Stimulated activated CD8-positive, alpha-beta memory T cell treated with anti-CD3 and anti-CD28 coated beads, Interleukin-4, amount 100 ng/mL, for 4 hours (primary cell): Measurements from ENCODE around the gene CARNS1.
"Not testable (repeated sequence)": the region's sequence is repeated elsewhere in the genome, so short reads cannot be mapped to it uniquely, and the experiment has no call there.

Source experiments
- DNase-seq, 2 donors: peaks; one replicate each; pipeline ENCODE4 v3.0.0-alpha.2; 2020; ENCODE audit warnings: low read depth in 2 of 2, low spot score in 1 of 2

Gene CARNS1

DNA sequence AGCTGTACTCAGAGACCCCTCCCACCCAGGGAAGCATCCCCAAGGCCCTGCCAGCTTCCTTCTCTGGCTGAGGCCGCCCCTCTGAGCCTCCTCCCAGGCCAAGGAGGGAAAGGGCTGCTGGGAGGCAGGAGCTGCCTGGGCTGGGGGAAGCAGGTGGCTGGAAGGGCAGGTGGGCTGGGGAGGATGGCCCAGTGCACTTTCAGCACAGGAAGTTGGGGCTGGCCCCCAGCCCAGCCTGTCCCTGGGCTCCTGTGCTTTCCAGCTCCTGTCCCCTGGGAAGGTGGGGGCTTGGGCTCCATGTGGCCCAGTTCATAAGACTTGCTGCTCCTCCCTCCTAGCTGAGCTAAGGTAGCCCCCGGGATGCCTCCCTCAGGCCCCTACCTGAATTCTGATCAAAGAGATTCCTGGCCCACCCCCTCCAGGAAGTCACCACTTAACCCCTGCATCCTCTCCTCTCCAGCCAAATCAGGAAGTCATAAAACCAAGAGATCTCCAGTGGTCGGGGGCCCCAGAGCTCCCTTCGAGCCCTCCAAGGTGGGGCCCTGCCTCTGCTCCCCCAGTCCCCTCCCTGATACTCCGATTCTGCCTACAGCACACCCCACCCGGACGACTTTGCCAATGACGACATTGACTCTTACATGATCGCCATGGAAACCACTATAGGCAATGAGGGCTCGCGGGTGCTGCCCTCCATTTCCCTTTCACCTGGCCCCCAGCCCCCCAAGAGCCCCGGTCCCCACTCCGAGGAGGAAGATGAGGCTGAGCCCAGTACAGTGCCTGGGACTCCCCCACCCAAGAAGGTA is 18.7 kb upstream of the CARNS1 start:
- no peak for DNase-seq

DNA sequence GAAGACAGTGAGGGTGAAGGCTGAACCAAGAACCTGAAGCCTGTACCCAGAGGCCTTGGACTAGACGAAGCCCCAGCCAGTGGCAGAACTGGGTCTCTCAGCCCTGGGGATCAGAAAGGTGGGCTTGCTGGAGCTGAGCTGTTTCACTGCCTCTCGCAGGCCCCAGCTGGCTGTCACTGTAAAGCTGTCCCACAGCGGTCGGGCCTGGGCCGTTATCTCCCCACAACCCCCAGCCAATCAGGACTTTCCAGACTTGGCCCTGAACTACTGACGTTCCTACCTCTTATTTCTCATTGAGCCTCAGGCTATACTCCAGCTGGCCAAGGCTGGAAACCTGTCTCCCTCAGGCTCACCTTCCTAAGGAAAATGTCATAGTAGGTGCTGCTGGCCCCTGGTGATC is 17.9 kb upstream of the CARNS1 start:
- DNase-seq: no peak

DNA sequence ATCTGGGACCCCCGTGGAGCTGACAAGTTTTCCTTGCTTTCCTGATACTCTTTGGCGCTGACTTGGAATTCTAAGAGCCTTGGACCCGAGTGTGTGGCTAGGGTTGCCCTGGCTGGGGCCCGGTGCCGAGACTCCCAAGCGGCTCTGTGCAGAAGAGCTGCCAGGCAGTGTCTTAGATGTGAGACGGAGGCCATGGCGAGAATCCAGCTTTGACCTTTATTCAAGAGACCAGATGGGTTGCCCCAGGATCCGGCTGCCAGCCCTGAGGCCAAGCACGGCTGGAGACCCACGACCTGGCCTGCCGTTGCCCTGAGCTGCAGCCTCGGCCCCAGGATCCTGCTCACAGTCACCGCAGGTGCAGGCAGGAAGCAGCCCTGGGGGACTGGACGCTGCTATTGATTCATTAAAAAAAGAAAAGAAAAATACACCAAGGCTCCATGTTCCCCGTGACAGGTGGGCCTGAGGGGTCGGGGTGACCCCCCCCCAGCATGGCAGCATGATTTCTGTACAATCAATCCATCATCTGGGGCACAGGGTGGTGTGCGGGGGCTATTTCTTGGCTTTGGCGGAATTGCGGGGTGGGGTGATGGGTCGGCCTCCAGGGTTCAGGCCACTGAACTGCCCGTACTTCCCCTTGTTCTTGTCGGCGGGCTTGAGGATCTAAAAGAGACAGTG is 17.4 kb upstream of the CARNS1 start:
- no peak for DNase-seq

DNA sequence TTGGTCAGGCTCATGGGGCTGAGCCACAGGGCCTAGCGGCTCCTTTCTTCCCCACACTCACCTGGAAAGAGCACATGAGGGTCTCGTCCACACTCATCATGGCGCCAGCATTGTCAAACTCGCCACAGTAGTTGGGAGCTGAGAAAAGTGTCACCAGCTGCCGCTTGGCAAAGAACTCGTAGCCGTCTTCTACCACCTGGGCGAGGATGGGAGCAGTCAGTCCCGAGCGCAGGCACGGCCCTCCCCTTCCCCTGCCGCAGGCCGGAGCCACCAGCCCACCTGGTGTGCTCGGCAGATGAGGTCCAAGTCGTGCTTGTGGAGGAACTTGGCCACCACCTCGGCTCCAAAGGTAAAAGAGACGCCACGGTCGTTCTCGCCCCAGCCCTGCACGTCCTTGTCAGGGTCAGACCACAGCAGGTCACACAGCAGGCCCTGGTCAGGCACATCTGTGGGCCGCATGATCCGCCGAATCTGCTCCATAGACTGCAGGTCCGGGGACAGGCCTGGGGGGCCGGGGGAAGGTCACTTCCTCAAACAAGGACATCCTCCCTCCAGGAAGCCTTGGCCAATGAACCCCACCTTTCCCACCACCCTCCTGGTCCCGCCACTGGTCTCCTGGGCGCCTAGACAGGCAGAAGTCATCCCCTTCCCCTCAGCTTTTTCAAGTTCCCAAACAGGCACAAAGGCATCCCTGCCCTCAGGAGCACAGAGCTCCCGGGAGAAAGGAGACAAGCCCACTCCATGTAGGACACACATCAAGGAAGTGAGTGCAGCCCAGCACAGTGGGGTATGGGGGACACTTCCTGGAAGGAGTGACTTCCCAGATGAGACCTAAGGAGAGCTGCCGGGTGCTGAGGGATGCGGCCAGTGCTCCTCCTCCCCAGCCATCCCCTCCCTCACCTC is 16.6 kb upstream of the CARNS1 start:
- no peak for DNase-seq

DNA sequence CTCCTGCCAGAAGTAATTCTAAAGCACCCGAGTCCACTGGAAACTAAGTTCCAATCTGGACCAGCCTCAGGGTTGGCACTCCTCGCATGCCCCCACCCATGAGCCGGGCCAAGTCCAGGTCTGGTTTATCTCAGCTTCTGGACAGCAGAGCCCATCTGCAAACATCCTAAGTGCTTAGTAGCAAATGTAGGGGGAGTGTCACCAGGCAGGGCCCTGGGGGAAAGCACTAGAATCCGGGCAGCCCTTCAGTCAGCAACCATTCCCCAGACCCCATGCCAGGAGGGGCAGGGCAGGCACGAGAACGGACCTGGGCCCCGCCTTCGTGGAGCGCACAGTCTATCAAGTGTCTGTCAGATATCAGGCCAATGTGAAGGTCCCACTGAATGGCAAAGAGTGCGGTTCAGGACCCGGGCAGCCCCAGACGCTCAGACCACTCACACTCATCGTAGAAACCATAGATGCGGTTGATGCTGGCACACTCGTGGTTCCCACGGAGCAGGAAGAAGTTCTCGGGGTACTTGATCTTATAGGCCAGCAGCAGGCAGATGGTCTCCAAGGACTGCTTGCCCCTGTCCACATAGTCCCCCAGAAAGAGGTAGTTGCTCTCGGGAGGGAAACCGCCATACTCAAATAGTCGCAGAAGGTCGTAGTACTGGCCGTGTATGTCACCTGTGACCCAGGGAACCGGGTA is 15.1 kb upstream of the CARNS1 start:
- no peak for DNase-seq

DNA sequence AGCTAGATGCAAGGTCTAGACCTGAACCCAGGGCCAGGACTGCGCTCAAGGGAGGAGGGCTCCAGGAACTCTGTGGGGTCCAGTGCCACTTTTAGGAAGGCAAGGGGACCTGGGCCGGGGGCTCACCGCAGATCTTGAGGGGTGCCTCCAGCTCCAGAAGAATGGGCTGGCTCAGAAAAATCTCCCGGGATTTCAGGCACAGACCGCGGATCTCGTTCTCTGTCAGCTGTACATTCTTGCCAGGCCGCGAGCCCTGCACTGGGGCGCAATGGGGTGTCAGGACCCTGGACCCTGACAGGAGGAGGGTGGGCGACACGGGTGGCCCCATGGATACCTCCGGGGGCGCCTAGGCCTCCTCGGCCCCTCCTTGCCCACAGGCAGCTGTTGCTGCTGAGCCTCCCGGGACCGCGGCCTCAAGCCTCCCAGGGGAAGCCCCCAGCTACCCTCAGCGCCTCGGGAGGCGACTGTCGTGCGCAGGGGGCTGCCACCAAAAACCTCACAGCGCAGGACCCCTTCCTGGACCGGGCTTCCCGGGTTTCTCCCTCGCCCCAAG is 14.5 kb upstream of the CARNS1 start:
- no peak for DNase-seq

DNA sequence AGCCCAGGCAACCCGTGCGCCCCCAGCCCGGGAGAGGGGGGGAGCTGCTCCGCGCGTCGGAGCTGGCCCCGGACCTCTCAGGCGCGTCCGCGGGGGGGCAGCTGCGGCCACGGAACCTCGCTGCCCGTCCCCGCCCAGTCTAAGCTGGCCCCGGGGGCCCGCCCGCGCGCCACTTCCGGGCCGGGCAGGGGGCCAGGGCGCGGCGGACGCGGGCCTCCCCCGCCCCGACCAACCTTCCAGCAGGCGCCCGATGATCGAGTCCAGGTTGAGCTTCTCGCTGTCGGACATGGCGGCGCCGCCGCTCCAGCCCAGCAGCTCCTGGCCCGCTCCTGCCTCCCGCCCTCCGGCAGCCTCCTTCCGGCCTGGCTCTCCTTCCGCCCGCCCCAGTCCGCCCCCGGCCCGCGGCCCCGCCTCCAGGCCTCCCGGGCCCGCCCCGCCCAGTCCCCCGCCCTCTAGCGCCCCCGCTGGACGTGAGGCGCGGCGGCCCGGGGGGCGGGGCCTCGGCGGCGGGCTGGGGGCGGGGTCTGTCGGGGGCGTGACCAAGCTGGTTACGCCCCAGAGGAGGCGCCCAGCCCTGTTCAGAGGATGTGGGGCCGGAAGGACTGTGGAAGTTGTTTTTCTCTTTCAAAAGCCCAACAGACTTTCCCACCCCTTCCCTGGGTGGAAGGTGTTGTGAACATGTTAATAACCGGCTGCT is 13.8 kb upstream of the CARNS1 start, which contains the start of gene PPP1CA:
Gene PPP1CA (minus strand): TSS at position 364 of the 697 bp plus-strand sequence. CDS start 76 bp downstream, at position 288.
- DNase-seq: peak; percentile 81 to 89

DNA sequence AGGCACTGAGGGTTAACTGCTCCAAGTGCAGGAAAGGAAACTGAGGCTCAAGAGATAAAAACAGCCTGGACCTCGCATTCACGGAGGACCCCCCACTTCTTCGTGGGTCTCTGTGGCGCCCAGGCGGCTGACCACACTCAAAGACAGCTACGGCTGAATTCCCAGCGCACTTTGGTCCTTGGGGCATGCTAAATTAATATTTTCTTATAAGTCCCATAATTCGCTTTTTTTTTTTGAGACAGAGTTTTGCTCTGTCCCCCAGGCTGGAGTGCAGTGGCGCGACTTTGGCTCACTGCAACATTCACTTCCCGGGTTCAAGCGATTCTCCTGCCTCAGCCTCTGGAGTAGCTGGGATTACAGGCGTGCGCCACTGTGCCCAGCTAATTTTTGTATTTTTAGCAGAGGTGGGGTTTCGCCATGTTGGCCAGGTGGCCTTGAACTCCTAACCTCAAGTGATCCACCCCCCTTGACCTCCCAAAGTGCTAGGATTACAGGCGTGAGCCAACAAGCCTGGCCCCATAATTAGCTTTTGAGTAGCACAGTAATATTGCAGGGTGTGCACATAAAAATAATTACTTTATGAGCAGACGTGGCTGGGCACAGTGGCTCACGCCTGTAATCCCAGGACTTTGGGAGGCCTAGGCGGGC is 13.2 kb upstream of the CARNS1 start:
- not testable (repeated sequence) for DNase-seq

DNA sequence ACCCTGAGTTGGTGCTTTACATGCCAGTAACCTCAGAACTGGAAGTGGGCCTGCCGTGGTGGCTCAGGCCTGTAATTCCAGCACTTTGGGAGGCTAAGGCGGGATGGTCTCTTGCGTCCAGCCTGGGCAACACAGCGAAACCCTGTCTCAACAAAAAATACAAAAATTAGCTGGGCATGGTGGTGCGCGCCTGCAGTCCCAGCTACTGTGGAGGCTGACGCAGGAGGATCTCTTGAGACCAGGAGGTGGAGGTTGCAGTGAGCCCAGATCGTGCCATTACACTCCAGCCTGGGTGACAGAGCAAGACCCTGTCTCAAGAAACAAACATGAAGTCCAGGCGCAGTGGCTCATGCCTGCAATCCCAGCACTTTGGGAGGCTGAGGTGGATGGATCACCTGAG is 12.4 kb upstream of the CARNS1 start:
- DNase-seq: not testable (repeated sequence)

DNA sequence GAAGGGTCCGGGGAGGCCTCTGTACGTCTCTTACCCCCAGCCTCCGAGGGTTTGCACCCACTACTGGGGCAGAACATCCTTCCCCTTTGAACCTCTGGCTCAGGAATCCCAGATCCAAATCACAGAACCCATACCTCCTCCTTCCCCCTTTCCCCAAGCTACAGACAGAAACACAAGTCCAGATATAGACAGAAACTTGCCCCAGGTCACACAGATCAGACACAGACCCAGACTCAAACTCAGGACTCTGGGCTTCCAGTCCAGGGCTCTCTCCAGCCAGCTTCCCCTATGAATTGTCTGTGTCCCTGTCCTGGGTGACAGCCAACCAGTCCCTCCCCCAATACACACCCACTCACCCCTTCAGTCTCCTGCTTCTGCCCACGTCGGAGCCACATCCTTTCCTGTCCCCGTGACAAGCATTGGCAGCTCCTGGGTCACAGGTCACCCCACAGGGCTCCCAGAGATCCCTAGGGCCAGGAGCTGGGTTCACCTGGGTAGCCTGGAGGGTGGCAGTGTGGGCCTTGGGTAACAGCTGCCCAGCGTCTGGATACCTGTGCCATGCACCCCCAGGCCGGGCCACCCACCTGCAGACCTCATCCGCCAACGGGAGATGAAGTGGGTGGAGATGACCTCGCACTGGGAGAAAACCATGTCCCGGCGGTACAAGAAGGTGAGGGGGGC is 10.8 kb upstream of the CARNS1 start:
- peak in 1 of 2 donors; percentile 37 for DNase-seq

DNA sequence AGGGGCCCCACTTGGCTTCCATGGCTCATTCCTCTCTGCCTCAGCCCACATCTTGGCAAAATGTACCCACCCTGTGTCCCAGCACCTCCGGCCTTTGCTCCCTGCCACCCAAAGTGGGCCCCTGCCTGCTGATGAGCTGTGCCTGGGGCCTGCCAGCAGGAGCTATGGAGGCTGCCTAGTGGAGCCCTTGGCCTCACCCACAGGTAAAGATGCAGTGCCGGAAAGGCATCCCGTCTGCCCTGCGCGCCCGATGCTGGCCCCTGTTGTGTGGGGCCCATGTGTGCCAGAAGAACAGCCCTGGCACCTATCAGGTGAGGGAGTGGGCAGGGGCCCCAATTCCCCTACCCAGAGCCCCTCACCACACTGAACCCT is 10.3 kb upstream of the CARNS1 start:
- DNase-seq: no peak

DNA sequence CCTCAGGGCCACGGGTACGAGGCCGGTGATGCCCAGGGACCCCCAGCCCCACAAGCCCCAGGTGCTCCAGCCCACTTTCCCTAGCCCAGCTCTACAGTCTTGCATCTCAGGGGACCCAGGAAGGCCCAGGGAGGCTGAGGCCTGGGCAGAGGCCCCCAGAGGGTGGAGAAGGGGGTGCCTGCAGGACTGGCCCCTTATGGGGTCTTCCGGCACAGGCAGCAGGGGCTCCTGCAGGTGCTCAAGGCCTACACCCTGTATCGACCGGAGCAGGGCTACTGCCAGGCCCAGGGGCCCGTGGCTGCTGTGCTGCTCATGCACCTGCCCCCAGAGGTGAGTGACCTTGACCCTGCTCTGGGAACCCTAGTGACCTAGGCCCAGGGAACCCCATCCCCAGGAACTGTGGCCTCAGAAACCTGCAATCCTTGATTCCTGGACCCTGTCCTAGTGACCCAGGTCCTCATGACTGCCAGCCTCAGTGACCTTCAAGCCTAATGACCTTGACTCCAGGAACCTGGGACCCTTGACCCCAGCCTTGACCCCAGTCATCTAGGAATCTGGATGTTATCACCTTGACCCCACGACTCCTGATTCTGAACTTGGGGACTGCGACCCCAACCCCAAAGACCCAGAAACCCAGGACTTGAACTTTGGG is 9.7 kb upstream of the CARNS1 start:
- no peak for DNase-seq

DNA sequence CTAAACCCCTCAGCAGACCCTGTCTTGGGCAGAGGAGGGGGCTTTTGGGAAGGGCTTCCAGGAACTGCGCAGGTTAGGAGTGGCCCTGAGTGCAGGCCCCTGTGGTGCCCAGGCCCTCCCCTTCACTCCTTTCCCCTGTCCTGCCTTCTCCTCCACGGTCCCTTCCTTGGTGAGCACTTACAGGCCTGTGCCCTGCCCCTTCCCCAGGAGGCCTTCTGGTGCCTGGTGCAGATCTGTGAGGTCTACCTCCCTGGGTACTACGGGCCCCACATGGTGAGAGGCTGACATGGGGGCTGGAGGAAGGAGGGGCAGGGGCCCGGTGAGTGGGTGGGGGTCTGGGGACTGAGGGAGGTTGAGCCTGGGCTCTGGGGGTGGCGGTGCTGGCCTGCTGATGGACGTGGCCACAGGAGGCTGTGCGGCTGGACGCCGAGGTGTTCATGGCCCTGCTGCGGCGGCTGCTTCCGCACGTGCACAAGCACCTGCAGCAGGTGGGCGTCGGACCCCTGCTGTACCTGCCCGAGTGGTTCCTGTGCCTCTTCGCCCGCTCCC is 9.0 kb upstream of the CARNS1 start:
- DNase-seq: no peak

DNA sequence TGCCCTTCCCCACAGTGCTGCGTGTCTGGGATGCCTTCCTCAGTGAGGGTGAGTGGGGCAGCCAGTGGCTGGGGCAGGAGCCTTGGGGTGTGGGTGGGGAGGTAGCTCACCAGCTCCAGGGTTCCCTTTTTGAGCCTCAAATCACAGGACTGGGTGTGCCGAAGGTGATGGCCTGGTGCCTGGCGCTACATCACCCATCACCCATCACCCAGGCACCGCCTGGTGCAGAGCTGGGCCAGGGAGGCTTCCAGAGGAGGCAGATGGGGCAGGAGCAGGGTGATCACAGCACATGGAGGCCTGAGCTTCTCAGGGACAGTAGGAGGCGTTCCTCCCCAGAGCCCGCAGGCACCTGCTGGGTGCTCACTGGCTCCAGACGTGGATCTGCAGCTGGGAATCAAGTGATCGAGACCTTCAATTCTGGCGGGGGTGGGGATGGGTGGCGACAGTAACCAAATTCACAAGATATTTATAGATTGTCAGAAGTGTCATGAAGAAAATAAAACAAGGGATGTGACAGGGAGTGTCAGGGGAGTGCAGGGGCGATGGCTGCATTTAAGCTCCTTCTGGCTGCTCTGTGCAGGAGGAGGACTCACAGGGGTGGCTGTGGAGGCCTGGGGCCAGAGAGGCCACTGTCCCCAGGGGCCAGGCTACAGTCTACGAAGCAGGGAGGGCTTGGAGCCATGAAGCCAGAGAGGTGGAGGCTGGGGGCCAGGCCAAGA is 8.3 kb upstream of the CARNS1 start:
- DNase-seq: no peak

DNA sequence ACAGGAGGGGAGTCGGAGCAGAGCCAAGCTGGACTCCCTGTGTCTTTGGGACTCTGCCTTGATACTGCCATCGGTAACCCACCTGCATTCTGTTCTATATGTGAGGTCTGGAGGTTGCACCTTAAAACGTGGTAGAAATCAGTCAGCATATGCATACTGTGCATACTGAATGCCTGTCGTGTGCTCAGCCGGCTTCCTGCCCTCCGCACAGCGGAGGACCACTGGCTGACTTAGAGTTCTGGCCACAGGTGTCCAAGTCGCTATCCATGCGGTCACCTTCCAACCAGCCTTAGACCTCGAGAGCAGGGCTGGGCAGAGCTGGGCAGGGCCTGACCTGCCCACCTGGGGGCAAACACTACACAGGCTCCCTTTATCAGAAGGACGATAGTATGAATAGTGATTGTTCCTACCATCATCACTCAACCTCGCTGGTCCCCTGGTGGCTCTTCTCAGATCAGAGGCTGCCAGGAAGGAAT is 7.8 kb upstream of the CARNS1 start:
- no peak for DNase-seq

DNA sequence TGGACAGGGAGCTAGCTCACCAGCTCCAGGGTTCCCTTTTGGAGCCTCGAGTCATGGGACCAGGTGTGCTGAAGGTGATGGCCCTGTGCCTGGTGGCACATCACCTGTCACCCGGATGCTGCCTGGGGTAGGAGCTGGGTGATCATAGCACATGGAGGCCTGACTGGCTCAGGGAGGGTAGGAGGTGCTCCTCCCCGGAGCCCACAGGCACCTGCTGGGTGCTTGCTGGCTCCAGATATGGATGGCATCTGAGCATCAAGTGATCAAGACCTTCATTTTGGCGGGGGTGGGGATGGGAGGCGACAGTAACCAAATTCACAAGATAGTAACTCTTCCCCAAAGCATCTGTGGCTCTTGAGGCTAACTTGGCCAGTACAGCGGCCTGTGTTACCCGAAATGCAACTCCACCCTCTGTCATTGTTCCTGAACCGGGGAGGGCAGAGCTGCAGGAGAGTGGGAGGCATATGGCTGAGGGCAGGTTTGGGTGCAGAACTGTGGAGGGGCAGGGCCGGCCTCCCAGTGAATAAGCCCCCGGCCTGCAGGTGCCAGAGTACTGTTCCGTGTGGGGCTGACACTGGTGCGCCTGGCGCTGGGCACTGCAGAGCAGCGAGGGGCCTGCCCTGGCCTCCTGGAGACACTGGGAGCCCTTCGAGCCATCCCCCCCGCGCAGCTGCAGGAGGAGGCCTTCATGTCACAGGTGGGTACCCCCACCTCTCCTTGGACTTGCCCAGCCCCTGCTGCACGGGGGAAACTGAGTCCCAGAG is 6.9 kb upstream of the CARNS1 start:
- no peak for DNase-seq

DNA sequence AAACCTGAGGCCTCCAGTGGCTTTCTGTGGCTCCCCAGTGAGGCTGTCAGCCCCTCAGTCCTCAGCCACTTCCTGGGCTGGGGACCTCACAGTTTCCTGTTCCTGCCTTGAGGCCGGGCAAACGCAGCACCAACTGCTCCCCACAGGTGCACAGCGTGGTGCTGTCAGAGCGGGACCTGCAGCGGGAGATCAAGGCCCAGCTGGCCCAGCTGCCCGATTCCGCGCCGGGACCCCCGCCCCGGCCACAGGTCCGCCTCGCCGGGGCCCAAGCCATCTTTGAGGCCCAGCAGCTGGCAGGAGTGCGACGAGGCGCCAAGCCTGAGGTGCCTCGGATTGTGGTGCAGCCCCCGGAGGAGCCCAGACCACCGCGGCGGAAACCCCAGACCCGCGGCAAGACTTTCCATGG is 6.2 kb upstream of the CARNS1 start:
- DNase-seq: peak in 1 of 2 donors; percentile 41
